GM18517 (cell line): Measurements from ENCODE around the gene PRR35.

Experiments
- ATAC-seq: cut with Tn5 transposase; IDR thresholded peaks from one replicate; pipeline ENCODE4 v1.9.1; 2021; ENCODE audit warnings: mild to moderate bottlenecking, moderate library complexity; ENCODE audit not compliant: unreplicated experiment

PRR35 gene

DNA sequence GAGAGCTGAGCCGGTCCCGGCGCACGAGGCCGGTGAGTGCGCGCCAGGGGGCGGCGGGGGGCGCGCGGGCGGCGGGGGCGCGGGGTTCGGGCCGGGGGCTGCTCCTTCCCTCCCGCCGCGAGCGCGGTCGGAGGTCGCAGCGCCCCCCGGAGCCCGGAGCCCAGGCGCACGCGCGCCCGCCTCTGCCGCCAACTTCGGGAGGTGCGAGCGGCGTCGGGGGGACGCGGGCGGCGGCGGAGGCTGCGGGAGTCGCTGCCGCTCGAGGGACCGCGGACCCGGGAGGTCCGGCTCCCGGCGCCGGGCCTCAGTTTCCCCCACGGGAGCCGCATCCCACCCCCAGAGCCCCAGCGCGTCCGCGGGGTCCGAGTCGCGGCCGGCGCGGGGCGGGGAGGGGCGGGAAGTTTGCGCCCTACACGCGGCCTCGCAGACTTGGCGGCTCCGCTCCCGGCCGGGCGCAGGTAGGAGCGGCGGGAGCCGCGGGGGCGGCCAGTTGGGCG, at the start of gene PRR35:
PRR35 (plus strand) TSS at position 191 of the 497 bp plus-strand sequence. CDS start 2,901 bp downstream, outside the sequence.
- no peak for ATAC-seq

- ATAC-seq: no peak
These were observed 47.4 kb upstream of the PRR35 start for GRCh38 chr16:512802-513201.

DNA sequence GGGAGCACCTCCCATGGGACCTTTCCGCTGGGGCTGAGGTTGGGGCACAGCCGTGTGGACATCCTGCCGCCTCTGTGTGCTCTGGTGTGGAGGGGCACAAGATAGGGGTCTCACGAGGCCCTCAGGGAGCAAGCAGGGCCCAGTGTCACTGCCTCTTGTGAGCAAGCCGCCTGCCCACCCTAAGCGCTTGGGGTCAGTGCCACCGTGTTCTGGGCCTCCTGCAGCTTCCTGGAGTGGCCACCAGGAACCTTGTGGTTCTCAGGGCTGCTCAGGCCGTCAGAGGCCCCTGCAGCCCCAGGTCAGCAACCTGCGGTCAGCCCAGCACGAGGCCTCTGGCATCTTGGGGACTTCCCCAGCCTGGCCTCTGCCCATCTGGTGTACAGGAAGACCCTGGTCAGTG, 46.2 kb upstream of the PRR35 start:
- ATAC-seq: no peak

- ATAC-seq: no peak
These were observed 44.8 kb upstream of the PRR35 start for GRCh38 chr16:515175-515938.

- ATAC-seq: no peak
These were observed 44.3 kb upstream of the PRR35 start for GRCh38 chr16:515939-516226.

- ATAC-seq: no peak
These were observed 43.9 kb upstream of the PRR35 start for GRCh38 chr16:516301-516700.

DNA sequence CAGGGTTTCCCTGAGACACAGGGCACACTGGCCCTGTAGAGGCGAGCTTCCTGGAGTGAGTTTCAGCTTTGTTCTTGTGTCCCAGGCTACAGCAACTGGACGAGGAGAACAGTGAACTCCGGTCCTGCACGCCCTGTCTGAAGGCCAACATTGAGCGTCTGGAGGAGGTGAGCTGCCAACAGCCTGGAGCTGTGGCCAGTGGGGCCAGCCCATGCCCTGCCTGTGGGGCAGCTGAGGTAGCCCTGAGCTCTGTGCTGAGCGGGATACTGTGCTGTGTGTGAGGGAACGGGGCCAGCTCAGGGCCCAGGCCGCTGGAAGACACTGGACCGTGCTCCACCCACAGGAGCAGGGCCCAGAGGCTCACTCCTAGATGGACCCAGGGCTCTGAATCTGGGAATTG, 41.3 kb upstream of the PRR35 start:
- no peak for ATAC-seq

GRCh38 chr16:519425-519824, 40.8 kb upstream of the PRR35 start:
- ATAC-seq: no peak

DNA sequence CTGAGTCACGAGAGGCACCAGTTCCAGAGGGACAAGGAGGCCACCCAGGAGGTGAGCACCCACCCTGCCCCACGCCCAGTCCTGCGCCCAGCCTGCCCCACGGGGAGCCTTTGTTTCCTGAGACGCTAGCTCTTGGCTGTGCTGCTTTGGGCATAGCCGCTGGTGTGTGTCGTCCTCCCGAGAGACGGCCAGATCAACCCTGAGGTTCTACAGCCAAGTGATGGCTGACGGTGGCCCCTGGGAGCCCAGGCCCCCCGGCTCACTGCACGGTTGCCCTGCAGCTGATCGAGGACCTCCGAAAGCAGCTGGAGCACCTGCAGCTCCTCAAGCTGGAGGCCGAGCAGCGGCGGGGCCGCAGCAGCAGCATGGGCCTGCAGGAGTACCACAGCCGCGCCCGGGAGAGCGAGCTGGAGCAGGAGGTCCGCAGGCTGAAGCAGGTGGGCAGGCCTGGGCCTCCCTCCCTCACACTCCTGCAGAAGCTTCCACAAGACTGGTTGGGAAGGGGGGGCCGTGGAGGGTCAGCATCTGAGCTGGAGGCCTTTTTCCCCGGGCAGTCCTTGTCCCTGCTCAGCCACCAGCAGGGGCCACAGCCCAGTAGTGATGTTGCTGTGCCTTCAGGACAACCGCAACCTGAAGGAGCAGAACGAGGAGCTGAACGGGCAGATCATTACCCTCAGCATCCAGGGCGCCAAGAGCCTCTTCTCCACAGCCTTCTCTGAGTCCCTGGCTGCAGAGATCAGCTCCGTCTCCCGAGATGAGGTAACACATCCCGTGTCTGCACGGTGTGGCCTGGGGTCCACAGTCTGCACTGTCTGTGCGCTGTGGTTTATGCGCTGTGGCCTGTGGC, 40.1 kb upstream of the PRR35 start:
- no peak for ATAC-seq

DNA sequence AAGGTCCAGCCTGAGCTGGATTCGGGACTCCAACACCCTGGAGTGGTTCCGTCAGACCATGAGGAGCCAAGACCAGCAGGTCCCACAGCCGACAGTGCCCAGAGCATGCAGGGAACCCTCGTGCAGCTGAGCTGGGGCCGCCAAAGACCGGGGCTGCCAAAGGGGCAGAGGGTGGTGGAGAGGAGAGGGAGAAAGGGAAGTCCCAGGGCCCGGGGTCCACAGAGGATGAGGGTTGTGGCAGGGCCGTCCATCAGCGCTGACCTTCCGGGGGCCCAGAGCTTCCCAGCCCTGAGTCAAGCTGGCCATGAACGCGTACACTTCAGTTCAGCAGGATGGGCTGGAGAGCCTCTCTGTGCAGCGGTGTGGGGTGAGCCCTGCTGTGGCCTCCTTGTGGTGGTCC, 39.3 kb upstream of the PRR35 start:
- no peak for ATAC-seq

DNA sequence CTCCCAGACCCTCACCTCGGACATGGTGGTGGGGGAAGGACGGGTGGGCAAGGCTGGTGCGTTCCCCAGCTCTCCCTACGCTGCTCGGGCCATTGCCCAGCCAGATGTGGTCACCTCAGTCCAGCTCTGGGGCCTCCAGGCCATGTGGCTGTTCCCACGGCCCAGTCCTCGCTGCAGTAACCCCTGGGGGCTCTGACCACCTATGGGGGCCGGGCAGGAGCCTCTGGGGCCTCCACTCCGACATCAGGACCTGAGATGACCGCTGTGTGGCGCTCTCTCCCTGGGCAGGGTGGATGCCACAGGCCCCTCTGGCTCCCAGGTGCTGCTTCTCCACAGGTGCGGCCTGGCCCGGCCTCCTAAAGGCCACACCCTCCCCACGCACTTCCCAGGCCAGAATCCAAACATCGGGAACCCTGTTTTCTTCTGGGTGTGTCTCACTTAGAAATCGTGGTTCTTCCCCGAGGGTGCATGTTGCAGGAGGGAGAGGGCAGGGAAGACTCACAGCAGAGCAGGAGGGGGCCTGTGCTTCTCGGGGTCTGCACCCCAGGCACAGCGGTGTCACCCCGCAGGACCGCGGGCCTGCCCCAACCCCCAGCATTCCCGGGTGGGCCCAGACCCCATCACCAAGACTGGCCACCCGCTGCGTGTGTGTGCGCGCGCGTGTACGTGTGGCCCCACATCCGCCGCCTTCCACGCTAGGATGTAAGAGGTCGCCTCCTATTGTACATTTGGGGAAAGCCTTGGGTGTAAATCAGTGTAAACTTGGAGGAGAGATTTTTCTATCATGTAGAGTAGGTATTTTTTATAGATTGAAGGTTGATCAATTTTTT, 38.6 kb upstream of the PRR35 start:
- no peak for ATAC-seq

- ATAC-seq: no peak
These were observed 37.7 kb upstream of the PRR35 start for GRCh38 chr16:522320-523096.

- ATAC-seq: no peak
These were observed 37.0 kb upstream of the PRR35 start for GRCh38 chr16:523097-523741.

DNA sequence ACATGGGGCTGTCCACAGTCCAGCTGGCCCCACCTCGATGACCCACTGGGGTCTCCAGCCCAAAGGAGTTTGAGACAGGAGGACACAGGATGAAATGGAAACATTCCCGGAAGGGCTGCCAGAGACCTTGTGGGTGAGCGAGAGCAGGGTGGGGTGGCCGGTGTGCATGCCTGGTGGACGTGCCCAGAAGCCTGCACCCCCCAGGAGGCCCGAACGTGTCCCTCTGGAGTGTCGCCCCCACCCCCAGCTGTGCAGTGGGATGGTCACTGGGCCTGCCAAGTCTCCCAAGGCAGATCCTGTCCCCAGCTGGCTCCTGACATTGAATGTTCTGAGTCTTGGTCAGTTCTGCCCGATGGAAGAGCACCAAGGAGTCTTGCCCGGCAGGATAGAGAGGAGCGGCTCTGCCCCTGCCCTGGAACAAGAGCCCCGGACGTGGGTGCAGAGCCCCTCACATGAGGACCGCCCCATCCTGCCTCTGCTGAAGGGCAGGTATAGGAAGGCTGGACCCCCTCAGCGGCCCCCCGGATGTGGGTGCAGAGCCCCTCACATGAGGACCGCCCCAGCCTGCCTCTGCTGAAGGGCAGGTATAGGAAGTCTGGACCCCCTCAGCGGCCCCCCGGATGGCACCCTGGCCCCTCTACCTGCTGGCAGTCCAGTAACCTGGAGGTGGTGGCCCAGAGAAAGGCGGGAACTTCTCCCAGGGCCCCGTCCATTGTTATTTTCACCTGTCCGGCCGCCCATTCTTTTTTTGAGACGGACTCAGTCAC, 35.7 kb upstream of the PRR35 start:
- ATAC-seq: no peak

GRCh38 chr16:525123-525519, 35.1 kb upstream of the PRR35 start:
- ATAC-seq: no peak

DNA sequence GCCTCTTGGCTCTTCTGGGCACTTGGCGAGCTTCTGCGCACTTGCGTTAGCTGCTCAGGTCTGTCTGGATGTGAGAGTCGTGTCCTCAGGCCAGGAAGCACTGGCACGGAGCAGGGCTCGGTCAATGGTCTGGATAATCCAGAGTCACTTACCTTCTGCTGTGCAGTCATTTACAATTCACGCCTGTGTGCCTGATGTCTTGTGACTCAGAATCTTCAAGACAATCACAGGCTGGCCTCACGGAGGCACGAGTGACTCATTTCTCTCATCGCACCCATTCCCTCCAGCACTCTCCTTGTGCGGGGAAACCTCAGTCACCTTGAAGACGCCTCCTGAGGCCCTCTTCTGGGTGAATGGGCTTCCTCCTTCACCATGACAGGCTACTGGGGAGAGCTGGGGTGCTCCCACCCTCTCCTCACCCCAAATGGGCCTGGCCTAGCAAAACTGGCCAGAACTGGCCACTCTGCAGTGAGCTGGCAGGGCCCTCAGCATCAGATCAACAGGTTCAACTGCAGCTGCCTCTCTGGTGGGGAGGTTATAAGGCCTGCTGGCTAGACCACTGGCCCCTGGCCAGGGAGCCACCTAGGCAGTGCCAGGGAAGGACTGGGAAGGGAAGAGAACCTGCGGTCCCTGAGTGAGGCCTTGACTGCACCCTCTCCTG, 34.5 kb upstream of the PRR35 start:
- ATAC-seq: no peak

GRCh38 chr16:526181-527014, 33.8 kb upstream of the PRR35 start:
- ATAC-seq: no peak
